AG08395 (cell line): ENCODE measurements around the gene CEL.
"Not testable (repeated sequence)": the region's sequence is repeated elsewhere in the genome, so short reads cannot be mapped to it uniquely, and the experiment has no call there.

ENCODE experiments used
- DNase-seq: peaks from one replicate; pipeline ENCODE4 v3.0.0; 2012; ENCODE audit warnings: mixed read lengths, low spot score

Gene CEL

GRCh38 chr9:133064241-133065069 is 2.7 kb downstream of the CEL start:
- DNase-seq: no peak

- DNase-seq: no peak
These were observed 3.2 kb downstream of the CEL start for GRCh38 chr9:133065070-133065388.

GRCh38 chr9:133066181-133066983 is 4.6 kb downstream of the CEL start:
- DNase-seq: no peak

- no peak for DNase-seq
These were observed 5.2 kb downstream of the CEL start for GRCh38 chr9:133067006-133067405.

GRCh38 chr9:133067813-133068212 is 6.0 kb downstream of the CEL start:
- no peak for DNase-seq

- not testable (repeated sequence) for DNase-seq
These were observed 6.7 kb downstream of the CEL start for GRCh38 chr9:133068431-133068830.

GRCh38 chr9:133070500-133070961 is 8.8 kb downstream of the CEL start:
- not testable (repeated sequence) for DNase-seq

- DNase-seq: not testable (repeated sequence)
These were observed 9.2 kb downstream of the CEL start for GRCh38 chr9:133070985-133071384.

GRCh38 chr9:133071484-133072150 is 9.8 kb downstream of the CEL start:
- no peak for DNase-seq

- DNase-seq: not testable (repeated sequence)
These were observed 10.4 kb downstream of the CEL start for GRCh38 chr9:133072210-133072609.

- DNase-seq: no peak
These were observed 11.6 kb downstream of the CEL start for GRCh38 chr9:133073086-133074014.

GRCh38 chr9:133074111-133074651 is 12.4 kb downstream of the CEL start:
- peak; percentile 77 for DNase-seq

GRCh38 chr9:133075925-133076630 is 14.3 kb downstream of the CEL start:
- peak; percentile 91 for DNase-seq

GRCh38 chr9:133076691-133077090 is 14.9 kb downstream of the CEL start:
- no peak for DNase-seq

- no peak for DNase-seq
These were observed 16.7 kb downstream of the CEL start for GRCh38 chr9:133078486-133078885.

- no peak for DNase-seq
These were observed 18.4 kb downstream of the CEL start for GRCh38 chr9:133080161-133080560.

GRCh38 chr9:133080786-133081779 is 19.3 kb downstream of the CEL start:
- DNase-seq: not testable (repeated sequence)

GRCh38 chr9:133081957-133082644 is 20.3 kb downstream of the CEL start:
- DNase-seq: not testable (repeated sequence)

- DNase-seq: not testable (repeated sequence)
These were observed 21.9 kb downstream of the CEL start for GRCh38 chr9:133083688-133084087.
